Spleen (tissue), 11 donors: Measurements from ENCODE around the gene CLMN. TPM values are rescaled to one million over a fixed set of nuclear protein-coding genes. Genes with fewer than 3 reads are reported as not detected.

ENCODE experiments used
- DNase-seq: peaks from one replicate; pipeline ENCODE4 v3.0.0-alpha.2; 2020
- H3K27ac ChIP-seq, 8 donors: fragments of 200-600 bp; sonication (generic) in 7 of 8; 1 replicate in 4 of 8; 2 replicates in 4 of 8; pipeline versions ENCODE4 v1.5.0 to v1.8.0; 2016 to 2021; ENCODE audit warnings: inconsistent platforms in 4 of 8, mild to moderate bottlenecking in 4 of 8, moderate library complexity in 1 of 8
- H3K27me3 ChIP-seq, 7 donors: fragments of 200-600 bp; sonication (generic) in 6 of 7; replicated peaks in 1 of 7; 1 replicate in 4 of 7; 2 replicates in 3 of 7; pipeline versions ENCODE4 v1.5.0 to v1.8.0; 2016 to 2021; ENCODE audit warnings: inconsistent platforms in 3 of 7, mild to moderate bottlenecking in 1 of 7
- H3K36me3 ChIP-seq, 6 donors: fragments of 200-600 bp; sonication (generic) in 5 of 6; 1 replicate in 4 of 6; 2 replicates in 2 of 6; pipeline versions ENCODE4 v1.5.0 to v1.8.0; 2016 to 2021; ENCODE audit warnings: inconsistent platforms in 2 of 6
- H3K4me1 ChIP-seq, 6 donors: fragments of 200-600 bp; sonication (generic) in 5 of 6; 1 replicate in 3 of 6; 2 replicates in 3 of 6; pipeline versions ENCODE4 v1.5.0 to v1.8.0; 2016 to 2021; ENCODE audit warnings: inconsistent platforms in 3 of 6
- H3K4me3 ChIP-seq, 8 donors: fragments of 200-600 bp; sonication (generic) in 7 of 8; 1 replicate in 4 of 8; 2 replicates in 4 of 8; pipeline versions ENCODE4 v1.5.0 to v1.8.0; 2016 to 2021; ENCODE audit warnings: inconsistent platforms in 4 of 8, mild to moderate bottlenecking in 4 of 8, moderate library complexity in 2 of 8
- H3K9me3 ChIP-seq, 8 donors: fragments of 200-600 bp; sonication (generic) in 7 of 8; 1 replicate in 4 of 8; 2 replicates in 4 of 8; pipeline versions ENCODE4 v1.5.0 to v1.8.0; 2016 to 2021; ENCODE audit warnings: inconsistent platforms in 4 of 8
- POLR2A ChIP-seq, 3 donors: fragments of 450-650 bp; IDR thresholded peaks; one replicate each; pipeline ENCODE4 v1.5.1; 2017; ENCODE audit warnings: antibody characterized with exemption in 3 of 3, mild to moderate bottlenecking in 1 of 3
- POLR2AphosphoS5 ChIP-seq, 3 donors: sonication (generic); formaldehyde crosslinking; IDR thresholded peaks; one replicate each; pipeline ENCODE4 v1.5.1; 2017; ENCODE audit warnings: antibody characterized with exemption in 3 of 3
- WGBS, 5 donors: extraction: QIAGEN DNeasy Blood & Tissue Kit in 3 of 5; methylation state at CpG; one replicate each; pipeline versions ENCODE4 v1.1.5 to v1.1.7; 2013 to 2018; 5-methylcytosine and 5-hydroxymethylcytosine counted together
- intact Hi-C: fragments of 100-400 bp; cut with DNase I; formaldehyde crosslinking; loops from one replicate; pipeline ENCODE4 v1.15.0; 2023; ENCODE audit warnings: low total_unique reads
- polyA plus RNA-seq, 3 donors: library from polyadenylated mRNA; stranded (reverse); fragments of 200-250 nt; gene quantifications; one replicate each; pipeline ENCODE4 v1.2.1, GENCODE V29; 2013
- total RNA-seq, 7 donors: library from RNA; depleted of rRNA in 3 of 7; stranded (reverse); fragments of >200 nt in 3 of 7; fragmentation: NEBNext Ultra II Directional in 4 of 7; extraction: Animal tissue kit (Norgen Biotek cat#: 25700) in 4 of 7; gene quantifications; one replicate each; pipeline versions ENCODE4 v1.1.0 to v1.2.1, GENCODE V29; 2016 to 2021
- TF ChIP-seq, protein P1 (sequence below), 11 experiments: fragments of 200-600 bp in 7 of 11; fragments of 450-650 bp in 4 of 11; sonication (generic) in 4 of 11; IDR thresholded peaks in 8 of 11; conservative IDR thresholded peaks in 3 of 11; 1 replicate in 7 of 11; 2 replicates in 4 of 11; pipeline versions ENCODE4 v1.4.0 to v1.8.0; 2016 to 2021; ENCODE audit warnings: antibody characterized with exemption in 11 of 11, inconsistent platforms in 4 of 11, mild to moderate bottlenecking in 1 of 11
- donor health status: healthy with polysubstance abuse.
- donor health status: DM: no; HTN: no; CAD: no; lungs with moderate emphysema.
- donor health status: DM: no; HTN: no; CAD: no.
- donor health status: Bipolar disorder and iron deficiency.
- donor health status: healthy.
- donor health status: DM: no; HTN: no; CAD: no.
- donor health status: DM: yes; HTN: yes; CAD: no.

Gene CLMN
- total and polyA plus RNA-seq, 10 donors, result 2.7 to 21.4 (median 14.8) TPM

DNA sequence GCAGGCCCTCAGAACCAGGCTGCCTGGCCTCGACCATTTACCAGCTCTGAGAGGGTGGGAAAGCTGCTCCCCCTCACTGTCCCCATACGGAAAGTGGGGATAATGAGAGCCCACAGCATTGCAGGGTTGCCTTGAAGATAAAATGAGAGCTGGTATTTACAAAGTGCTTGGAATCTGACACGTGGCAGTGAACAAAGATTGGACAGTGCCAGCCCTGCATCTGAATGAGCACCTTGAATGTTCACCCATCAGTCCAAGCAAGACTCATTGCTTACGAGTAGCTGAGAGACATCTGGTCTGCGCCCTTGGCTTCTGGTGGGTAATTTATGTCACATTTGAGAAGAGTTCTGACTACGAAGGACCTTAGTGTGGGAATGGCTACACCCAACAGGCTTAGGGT is 67.5 kb downstream of the CLMN start:
- 82 to 92% (median 86%) methylated on average over 6 of the region's 6 CpGs for WGBS, 5 donors
- TF ChIP-seq, protein P1, sequence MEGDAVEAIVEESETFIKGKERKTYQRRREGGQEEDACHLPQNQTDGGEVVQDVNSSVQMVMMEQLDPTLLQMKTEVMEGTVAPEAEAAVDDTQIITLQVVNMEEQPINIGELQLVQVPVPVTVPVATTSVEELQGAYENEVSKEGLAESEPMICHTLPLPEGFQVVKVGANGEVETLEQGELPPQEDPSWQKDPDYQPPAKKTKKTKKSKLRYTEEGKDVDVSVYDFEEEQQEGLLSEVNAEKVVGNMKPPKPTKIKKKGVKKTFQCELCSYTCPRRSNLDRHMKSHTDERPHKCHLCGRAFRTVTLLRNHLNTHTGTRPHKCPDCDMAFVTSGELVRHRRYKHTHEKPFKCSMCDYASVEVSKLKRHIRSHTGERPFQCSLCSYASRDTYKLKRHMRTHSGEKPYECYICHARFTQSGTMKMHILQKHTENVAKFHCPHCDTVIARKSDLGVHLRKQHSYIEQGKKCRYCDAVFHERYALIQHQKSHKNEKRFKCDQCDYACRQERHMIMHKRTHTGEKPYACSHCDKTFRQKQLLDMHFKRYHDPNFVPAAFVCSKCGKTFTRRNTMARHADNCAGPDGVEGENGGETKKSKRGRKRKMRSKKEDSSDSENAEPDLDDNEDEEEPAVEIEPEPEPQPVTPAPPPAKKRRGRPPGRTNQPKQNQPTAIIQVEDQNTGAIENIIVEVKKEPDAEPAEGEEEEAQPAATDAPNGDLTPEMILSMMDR (IDR thresholded peaks at IDR 0.05 in 8 of 11, conservative IDR thresholded peaks at IDR 0.05 in 3 of 11), result no peak
- TF ChIP-seq POLR2AphosphoS5 (IDR thresholded peaks at IDR 0.05) (no peak), POLR2A (IDR thresholded peaks at IDR 0.05) (no peak)

DNA sequence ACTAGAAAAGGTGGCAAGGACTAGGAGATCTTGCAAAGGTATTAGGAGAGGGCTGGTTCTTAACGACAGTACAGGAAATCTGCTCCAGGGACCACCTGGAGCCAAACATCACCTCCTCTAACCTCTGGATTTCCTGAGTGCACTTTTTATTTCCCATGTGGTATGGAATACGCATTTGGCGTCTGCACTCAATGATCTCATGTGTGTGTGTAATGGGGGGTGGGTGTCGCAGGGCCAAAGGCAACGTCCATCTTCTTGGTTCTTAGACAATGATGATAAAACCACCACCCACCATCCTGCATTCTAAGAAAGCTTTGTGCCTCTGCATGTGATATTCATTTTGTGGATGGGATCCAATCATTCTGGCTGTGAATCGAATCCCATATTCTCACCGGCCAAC is 68.8 kb downstream of the CLMN start:
- intact Hi-C loops, result no loop called here

More for the DNA sequence above, 67.5 kb downstream of the CLMN start:
- H3K4me1 ChIP-seq, result peaks cover 0 to 16% (median 6%) of the 10 kb centered on the region in 6 donors
- intact Hi-C loops, result no loop called here
- no peak for DNase-seq
- no peak overlapping the region for H3K27ac ChIP-seq
- H3K9me3 ChIP-seq, result no peaks in the 10 kb centered on the region
- H3K36me3 ChIP-seq, result no peaks in the 10 kb centered on the region
- H3K27me3 ChIP-seq, result no peaks in the 10 kb centered on the region
- H3K4me3 ChIP-seq, result no peak overlapping the region

DNA sequence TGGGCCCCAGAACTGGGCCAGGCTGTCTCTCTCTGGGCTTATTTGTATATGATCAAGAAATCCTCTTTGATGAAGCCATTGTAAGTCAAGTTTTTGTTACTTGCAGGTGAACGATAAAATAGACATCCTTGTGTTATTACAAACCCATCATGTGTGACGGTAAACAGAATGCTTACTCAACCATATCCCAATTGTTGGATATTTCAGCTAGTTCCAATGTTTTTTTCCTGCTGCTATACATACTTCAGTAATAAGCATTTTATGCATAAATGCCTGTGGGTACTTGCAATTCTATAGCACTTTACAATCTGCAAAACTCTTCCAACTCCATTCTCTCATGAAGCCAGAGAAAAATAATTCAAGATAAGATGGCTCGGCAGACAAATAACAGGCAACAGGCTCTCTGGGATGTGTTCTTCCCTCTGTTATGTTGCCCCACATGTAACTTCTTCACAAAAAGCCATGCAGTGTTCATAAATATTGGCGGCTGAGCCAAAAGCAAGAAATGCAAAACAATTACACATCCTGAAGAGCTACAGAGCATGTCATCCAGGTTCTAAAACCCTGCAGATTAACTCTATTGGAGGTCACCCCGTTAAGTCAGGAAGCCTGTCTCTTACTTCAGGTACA is 69.5 kb downstream of the CLMN start:
- TF ChIP-seq, protein P1 (IDR thresholded peaks at IDR 0.05 in 8 of 11, conservative IDR thresholded peaks at IDR 0.05 in 3 of 11), result no peak
- TF ChIP-seq POLR2A (IDR thresholded peaks at IDR 0.05) (no peak), POLR2AphosphoS5 (IDR thresholded peaks at IDR 0.05) (no peak)
- intact Hi-C loops, result no loop called here
- Histone ChIP-seq H3K9me3 (no peaks in the 10 kb centered on the region), H3K4me1 (peaks cover 0 to 6% (median 2%) of the 10 kb centered on the region in 6 donors), H3K27me3 (no peaks in the 10 kb centered on the region), H3K4me3 (no peak overlapping the region), H3K36me3 (no peaks in the 10 kb centered on the region), H3K27ac (no peak overlapping the region)
- no peak for DNase-seq
- 80 to 83% (median 82%) methylated on average over 5 of the region's 5 CpGs for WGBS, 5 donors

More for the DNA sequence above, 68.8 kb downstream of the CLMN start:
- no peaks in the 10 kb centered on the region for H3K27me3 ChIP-seq
- TF ChIP-seq, protein P1 (IDR thresholded peaks at IDR 0.05 in 8 of 11, conservative IDR thresholded peaks at IDR 0.05 in 3 of 11), result no peak
- TF ChIP-seq POLR2A (IDR thresholded peaks at IDR 0.05) (no peak), POLR2AphosphoS5 (IDR thresholded peaks at IDR 0.05) (no peak)
- H3K4me3 ChIP-seq, result no peak overlapping the region
- no peak overlapping the region for H3K27ac ChIP-seq
- H3K4me1 ChIP-seq, result peaks cover 0 to 13% (median 6%) of the 10 kb centered on the region in 6 donors
- DNase-seq, result no peak
- WGBS, 5 donors, result 72 to 78% (median 77%) methylated on average over 7 of the region's 7 CpGs
- no peaks in the 10 kb centered on the region for H3K36me3 ChIP-seq
- H3K9me3 ChIP-seq, result no peaks in the 10 kb centered on the region

DNA sequence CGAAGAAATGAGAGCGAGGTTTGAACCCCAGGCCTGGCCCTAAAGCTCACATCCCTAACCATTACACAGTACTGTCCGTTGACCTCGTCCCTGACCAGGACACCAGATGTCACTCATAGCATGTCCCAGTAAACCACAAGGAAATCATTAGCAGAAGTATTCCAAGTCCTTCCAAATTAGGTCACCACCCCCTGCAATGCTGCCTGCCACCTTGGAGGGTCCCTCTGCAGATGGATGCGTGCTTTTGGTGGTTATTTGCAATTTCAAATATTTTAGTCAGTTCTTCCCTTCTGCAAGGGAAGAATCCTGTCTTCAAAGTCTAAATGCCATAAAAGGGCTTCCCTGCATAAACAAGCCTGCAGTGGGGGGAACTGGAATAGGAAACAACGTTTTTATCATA is 71.3 kb downstream of the CLMN start:
- peak; percentile 13 for DNase-seq
- Histone ChIP-seq H3K9me3 (no peaks in the 10 kb centered on the region), H3K27ac (no peak overlapping the region), H3K27me3 (no peaks in the 10 kb centered on the region), H3K36me3 (no peaks in the 10 kb centered on the region), H3K4me3 (no peak overlapping the region), H3K4me1 (no peaks in the 10 kb centered on the region)
- intact Hi-C loops, result no loop called here
- WGBS, 5 donors, result 54 to 73% (median 58%) methylated on average over 6 of the region's 6 CpGs
- TF ChIP-seq POLR2AphosphoS5 (IDR thresholded peaks at IDR 0.05) (no peak), POLR2A (IDR thresholded peaks at IDR 0.05) (no peak)
- TF ChIP-seq, protein P1 (IDR thresholded peaks at IDR 0.05 in 8 of 11, conservative IDR thresholded peaks at IDR 0.05 in 3 of 11), result no peak
